Tibial nerve (tissue), 3 donors: ENCODE data around the gene ZFHX2.

Experiments
- POLR2A ChIP-seq, 2 donors: fragments of 450-650 bp; IDR thresholded peaks; one replicate each; pipeline ENCODE4 v1.6.1; 2017; ENCODE audit warnings: antibody characterized with exemption in 2 of 2, mild to moderate bottlenecking in 2 of 2, moderate library complexity in 2 of 2
- TF ChIP-seq, protein P1 (sequence below), 5 experiments: fragments of 200-600 bp in 3 of 5; fragments of 450-650 bp in 2 of 5; sonication (generic) in 3 of 5; IDR thresholded peaks; one replicate each; pipeline ENCODE4 v1.5.1; 2016 to 2019; ENCODE audit warnings: antibody characterized with exemption in 5 of 5, mild to moderate bottlenecking in 3 of 5, moderate library complexity in 2 of 5

DNA sequence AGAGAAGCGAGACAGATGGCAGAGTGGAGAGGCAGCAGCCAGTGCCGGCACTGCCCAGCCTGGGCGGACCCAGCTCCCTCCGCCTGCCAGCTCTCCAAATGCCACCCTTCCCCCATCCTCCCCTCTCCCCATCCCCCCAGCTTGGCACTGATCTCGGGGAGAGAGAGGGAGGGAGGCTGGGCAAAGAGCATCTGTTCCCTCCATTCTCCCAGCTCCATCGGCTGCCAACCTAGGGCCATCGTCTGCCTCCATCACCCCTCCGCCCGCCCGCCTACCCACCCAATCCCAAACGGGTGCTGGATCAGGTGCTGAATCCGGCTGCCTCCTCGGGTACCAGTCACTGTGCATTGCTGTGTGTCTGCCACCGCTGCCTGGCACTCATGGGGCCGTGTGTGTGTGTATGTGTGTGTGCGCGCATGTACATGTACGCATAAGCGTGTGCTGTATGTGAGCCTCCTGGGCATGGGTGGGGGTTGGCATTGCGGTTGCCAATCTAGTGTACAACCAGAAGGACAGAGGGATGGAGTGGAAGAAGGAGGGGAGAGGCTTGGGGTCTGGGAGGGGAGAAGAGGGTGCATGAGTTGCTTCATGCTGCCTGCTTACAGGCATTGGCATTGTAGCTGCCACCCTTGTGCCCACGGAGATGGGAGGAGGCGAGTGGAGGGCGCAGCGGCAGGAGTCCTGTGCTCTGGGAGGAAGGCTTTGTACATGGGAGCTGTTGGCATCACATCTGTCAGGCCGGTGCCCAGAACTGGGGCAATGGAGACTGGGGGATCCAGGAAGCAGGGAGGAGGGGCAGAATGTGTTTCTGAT, 38.4 kb downstream of the ZFHX2 start:
- TF ChIP-seq, protein P1, sequence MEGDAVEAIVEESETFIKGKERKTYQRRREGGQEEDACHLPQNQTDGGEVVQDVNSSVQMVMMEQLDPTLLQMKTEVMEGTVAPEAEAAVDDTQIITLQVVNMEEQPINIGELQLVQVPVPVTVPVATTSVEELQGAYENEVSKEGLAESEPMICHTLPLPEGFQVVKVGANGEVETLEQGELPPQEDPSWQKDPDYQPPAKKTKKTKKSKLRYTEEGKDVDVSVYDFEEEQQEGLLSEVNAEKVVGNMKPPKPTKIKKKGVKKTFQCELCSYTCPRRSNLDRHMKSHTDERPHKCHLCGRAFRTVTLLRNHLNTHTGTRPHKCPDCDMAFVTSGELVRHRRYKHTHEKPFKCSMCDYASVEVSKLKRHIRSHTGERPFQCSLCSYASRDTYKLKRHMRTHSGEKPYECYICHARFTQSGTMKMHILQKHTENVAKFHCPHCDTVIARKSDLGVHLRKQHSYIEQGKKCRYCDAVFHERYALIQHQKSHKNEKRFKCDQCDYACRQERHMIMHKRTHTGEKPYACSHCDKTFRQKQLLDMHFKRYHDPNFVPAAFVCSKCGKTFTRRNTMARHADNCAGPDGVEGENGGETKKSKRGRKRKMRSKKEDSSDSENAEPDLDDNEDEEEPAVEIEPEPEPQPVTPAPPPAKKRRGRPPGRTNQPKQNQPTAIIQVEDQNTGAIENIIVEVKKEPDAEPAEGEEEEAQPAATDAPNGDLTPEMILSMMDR (IDR thresholded peaks at IDR 0.05) = no peak
- no peak for TF ChIP-seq POLR2A (IDR thresholded peaks at IDR 0.05)
